ENCODE results near the gene CDK11B. TPM values are rescaled to one million over a fixed set of nuclear protein-coding genes. Genes with fewer than 3 reads are reported as not detected.

The CDK11B gene
- total RNA-seq, 1 donor from 2014 or later: 16.5 TPM

DNA sequence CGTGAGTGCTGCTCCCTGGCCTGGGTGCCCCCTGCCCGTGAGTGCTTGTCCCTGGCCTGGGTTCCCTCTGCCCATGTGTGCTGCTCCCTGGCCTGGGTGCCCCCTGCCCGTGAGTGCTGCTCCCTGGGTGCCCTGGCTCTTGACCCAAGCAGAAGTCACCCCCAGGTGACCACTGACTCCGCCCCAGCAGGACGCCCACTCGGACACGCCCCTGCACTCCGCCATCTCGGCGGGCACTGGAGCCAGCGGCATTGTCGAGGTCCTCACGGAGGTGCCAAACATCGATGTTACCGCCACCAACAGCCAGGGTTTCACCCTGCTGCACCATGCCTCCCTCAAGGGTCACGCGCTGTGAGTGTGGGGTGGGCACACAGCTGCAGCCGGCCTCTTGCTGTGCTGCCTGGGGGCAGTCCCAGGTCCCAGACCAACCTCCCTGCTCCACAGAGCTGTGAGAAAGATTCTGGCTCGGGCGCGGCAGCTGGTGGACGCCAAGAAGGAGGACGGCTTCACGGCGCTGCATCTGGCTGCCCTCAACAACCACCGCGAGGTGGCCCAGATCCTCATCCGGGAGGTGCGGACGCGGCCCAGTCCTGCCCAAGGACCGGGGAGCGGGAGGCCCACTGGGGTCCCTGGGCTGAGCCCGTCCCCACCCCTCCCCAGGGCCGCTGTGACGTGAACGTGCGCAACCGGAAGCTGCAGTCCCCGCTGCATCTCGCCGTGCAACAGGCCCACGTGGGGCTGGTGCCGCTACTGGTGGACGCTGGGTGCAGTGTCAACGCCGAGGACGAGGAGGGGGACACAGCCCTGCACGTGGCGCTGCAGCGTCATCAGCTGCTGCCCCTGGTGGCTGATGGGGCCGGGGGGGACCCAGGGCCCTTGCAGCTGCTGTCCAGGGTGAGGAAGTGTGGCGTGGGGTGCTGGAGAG is 30.7 kb downstream of the CDK11B start:
- Histone ChIP-seq H3K4me3 (no peak overlapping the region), H3K9me3 (no peaks in the 10 kb centered on the region), H3K4me1 (peaks cover 26% of the 10 kb centered on the region), H3K36me3 (no peaks in the 10 kb centered on the region), H3K27ac (no peak overlapping the region), H3K27me3 (peaks cover 4% of the 10 kb centered on the region)
- no peak for DNase-seq (ENCODE audit: extremely low spot score in 2 of 2)
- TF ChIP-seq POLR2A (IDR thresholded peaks at IDR 0.05): no peak
- TF ChIP-seq, protein P1, sequence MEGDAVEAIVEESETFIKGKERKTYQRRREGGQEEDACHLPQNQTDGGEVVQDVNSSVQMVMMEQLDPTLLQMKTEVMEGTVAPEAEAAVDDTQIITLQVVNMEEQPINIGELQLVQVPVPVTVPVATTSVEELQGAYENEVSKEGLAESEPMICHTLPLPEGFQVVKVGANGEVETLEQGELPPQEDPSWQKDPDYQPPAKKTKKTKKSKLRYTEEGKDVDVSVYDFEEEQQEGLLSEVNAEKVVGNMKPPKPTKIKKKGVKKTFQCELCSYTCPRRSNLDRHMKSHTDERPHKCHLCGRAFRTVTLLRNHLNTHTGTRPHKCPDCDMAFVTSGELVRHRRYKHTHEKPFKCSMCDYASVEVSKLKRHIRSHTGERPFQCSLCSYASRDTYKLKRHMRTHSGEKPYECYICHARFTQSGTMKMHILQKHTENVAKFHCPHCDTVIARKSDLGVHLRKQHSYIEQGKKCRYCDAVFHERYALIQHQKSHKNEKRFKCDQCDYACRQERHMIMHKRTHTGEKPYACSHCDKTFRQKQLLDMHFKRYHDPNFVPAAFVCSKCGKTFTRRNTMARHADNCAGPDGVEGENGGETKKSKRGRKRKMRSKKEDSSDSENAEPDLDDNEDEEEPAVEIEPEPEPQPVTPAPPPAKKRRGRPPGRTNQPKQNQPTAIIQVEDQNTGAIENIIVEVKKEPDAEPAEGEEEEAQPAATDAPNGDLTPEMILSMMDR (IDR thresholded peaks at IDR 0.05): no peak
- no peak for TF ChIP-seq POLR2AphosphoS5 (IDR thresholded peaks at IDR 0.05; ENCODE audit: insufficient read depth in 1 of 2, low read depth in 1 of 2)
- intact Hi-C loops (cut with DNase I): no loop called here

DNA sequence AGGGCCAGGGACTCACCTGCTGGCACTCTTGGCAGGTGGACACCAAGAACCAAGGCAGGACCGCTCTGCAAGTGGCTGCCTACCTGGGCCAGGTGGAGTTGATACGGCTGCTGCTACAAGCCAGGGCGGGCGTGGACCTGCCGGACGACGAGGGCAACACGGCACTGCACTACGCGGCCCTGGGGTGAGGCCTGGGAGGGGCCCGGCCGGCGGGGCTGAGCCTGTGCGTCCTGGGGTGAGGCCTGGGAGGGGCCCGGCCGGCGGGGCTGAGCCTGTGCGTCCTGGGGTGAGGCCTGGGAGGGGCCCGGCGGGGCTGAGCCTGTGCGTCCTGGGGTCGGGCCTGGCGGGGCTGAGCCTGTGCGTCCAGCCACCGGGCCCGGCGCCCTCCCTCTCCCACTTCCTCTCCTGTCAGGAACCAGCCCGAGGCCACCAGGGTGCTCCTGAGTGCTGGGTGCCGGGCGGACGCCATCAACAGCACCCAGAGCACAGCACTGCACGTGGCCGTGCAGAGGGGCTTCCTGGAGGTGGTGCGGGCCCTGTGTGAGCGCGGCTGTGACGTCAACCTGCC is 31.5 kb downstream of the CDK11B start:
- H3K27me3 ChIP-seq: peaks cover 4% of the 10 kb centered on the region
- H3K36me3 ChIP-seq: no peaks in the 10 kb centered on the region
- no peak overlapping the region for H3K27ac ChIP-seq
- H3K4me3 ChIP-seq: no peak overlapping the region
- DNase-seq (ENCODE audit: extremely low spot score in 2 of 2): no peak
- peaks cover 26% of the 10 kb centered on the region for H3K4me1 ChIP-seq
- no peaks in the 10 kb centered on the region for H3K9me3 ChIP-seq
- TF ChIP-seq POLR2A (IDR thresholded peaks at IDR 0.05) (no peak), POLR2AphosphoS5 (IDR thresholded peaks at IDR 0.05; ENCODE audit: insufficient read depth in 1 of 2, low read depth in 1 of 2) (no peak)
- TF ChIP-seq, protein P1 (IDR thresholded peaks at IDR 0.05): no peak
- intact Hi-C loops (cut with DNase I): no loop called here

DNA sequence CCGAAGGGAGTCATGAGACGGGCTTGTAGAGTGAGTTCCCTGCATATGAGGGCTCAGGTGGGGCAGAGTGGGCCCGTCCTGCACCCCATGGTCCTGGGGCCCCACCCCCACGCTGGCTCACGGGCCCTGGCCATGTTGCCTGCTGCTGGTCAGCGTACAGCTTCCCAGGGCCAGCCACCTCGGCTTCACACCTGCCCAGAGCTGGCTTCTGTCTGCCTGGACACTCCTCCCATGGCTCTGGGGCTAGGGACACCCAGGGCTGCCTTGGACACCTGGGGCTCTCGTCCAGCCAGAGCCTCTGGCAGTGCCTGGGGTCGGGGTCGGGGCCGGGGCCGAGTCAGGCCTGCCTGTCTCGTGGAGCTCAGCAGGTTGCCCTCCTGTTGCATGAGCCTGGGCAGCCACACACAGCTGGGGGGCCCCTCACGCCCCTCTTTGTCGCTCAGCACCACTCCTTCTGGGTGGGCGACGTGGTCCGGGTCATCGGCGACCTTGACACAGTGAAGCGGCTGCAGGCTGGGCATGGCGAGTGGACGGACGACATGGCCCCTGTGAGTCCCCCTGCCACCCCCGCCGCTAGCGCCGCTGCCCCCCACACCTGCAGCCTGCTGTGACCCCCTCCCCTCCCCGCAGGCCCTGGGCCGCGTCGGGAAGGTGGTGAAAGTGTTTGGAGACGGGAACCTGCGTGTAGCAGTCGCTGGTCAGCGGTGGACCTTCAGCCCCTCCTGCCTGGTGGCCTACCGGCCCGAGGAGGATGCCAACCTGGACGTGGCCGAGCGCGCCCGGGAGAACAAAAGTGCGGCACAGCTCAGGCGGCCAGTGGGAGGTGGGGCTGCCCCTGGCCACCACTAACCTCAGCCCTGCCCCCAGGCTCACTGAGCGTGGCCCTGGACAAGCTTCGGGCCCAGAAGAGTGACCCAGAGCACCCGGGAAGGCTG is 32.3 kb downstream of the CDK11B start:
- H3K27ac ChIP-seq: no peak overlapping the region
- H3K4me3 ChIP-seq: no peak overlapping the region
- H3K4me1 ChIP-seq: peaks cover 22% of the 10 kb centered on the region
- H3K27me3 ChIP-seq: peaks cover under 1% of the 10 kb centered on the region
- intact Hi-C loops (cut with DNase I): no loop called here
- no peaks in the 10 kb centered on the region for H3K36me3 ChIP-seq
- H3K9me3 ChIP-seq: no peaks in the 10 kb centered on the region
- TF ChIP-seq POLR2A (IDR thresholded peaks at IDR 0.05): no peak
- TF ChIP-seq, protein P1 (IDR thresholded peaks at IDR 0.05): no peak
- TF ChIP-seq POLR2AphosphoS5 (IDR thresholded peaks at IDR 0.05; ENCODE audit: insufficient read depth in 1 of 2, low read depth in 1 of 2): no peak
- DNase-seq (ENCODE audit: extremely low spot score in 2 of 2): no peak

GRCh38 chr1:1625824-1626206 is 33.0 kb downstream of the CDK11B start:
- Histone ChIP-seq H3K36me3 (no peaks in the 10 kb centered on the region), H3K27me3 (no peaks in the 10 kb centered on the region), H3K4me3 (no peak overlapping the region), H3K9me3 (no peaks in the 10 kb centered on the region), H3K4me1 (peaks cover 15% of the 10 kb centered on the region), H3K27ac (no peak overlapping the region)
- intact Hi-C loops (cut with DNase I): no loop called here
- no peak for TF ChIP-seq POLR2A (IDR thresholded peaks at IDR 0.05)
- TF ChIP-seq, protein P1 (IDR thresholded peaks at IDR 0.05): no peak
- no peak for TF ChIP-seq POLR2AphosphoS5 (IDR thresholded peaks at IDR 0.05; ENCODE audit: insufficient read depth in 1 of 2, low read depth in 1 of 2)
- DNase-seq (ENCODE audit: extremely low spot score in 2 of 2): no peak

Measured in vagina (tissue), 2 donors.